NK-92 (cell line): ENCODE results near the gene RASGEF1C.

Source experiments
- DNase-seq: peaks from one replicate; lab custom pipeline; 2025; ENCODE audit not compliant: unreplicated experiment; lab: John Stamatoyannopoulos, UW

The RASGEF1C gene

GRCh38 chr5:180209137-180209581, at the start of gene RASGEF1C:
TSS of gene RASGEF1C (minus strand) at chr5:180209211. CDS start at chr5:180138052, 71,159 bp downstream.
- no peak for DNase-seq

GRCh38 chr5:180253036-180253824, 44.2 kb upstream of the RASGEF1C start:
- no peak for DNase-seq

DNA sequence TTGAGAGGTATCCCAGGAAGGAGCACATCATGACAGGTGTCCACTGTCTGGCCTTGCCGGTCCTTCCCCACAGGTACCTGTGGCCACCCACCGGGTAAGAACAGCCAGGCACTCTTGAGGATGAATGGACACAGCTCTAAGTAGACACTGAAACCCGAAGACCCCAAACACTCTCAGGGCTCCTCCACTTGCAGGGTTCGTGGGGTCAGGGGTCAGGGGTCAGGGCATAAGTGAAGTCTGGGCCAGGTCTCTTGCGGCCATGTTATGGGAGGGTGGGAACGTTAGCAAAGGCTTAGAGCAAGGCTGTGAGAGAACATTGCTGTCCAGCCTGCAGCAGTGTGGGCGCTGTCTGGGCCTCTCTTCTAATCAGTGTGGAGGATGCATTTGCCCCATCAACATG, 42.9 kb upstream of the RASGEF1C start:
- no peak for DNase-seq

GRCh38 chr5:180251141-180251540, 42.1 kb upstream of the RASGEF1C start:
- DNase-seq, result no peak

- DNase-seq, result no peak
Measured at GRCh38 chr5:180250329-180250728, 41.3 kb upstream of the RASGEF1C start.

DNA sequence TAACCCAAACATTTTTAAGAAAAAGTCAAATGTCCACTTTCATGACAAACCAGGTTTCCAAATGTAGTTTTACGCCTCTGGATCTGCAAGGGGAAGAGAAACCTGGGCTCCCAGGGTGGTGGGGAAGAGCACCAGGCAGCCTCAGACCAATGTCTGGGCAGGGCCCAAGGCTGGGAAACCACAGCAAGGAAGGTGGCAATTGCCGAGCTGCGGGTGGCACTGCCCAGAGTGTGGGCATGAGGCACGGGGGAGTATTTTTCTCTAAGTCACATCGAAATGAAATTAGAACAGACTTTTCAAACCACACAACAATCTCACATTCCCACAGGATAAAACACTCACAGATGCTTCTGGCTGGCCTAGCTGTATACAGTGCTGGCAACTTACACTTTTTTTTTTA, 32.6 kb upstream of the RASGEF1C start:
- no peak for DNase-seq

- no peak for DNase-seq
Measured at GRCh38 chr5:180238631-180239030, 29.6 kb upstream of the RASGEF1C start.

- DNase-seq, result no peak
Measured at GRCh38 chr5:180235846-180236245, 26.8 kb upstream of the RASGEF1C start.

- no peak for DNase-seq
Measured at GRCh38 chr5:180235077-180235476, 26.1 kb upstream of the RASGEF1C start.

GRCh38 chr5:180234271-180234670, 25.3 kb upstream of the RASGEF1C start:
- no peak for DNase-seq

DNA sequence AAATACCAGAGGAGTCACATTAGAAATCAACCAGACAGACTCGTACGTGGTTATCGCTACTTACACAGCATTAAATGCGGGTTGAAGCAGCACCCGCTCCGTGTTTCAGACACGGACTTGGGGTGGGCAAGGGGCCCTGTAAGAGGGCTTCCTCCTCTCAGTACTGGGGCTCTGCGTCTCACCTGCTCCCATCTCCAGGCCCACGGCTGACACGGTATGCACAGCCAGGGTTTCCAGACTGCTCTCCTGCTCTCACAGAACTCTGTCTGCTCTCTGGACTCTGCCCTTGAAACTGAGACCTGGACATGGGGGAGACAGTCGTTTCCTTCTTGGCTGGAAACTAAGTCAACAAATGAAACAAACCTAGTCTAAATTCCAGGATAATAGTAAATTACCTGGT, 24.7 kb upstream of the RASGEF1C start:
- no peak for DNase-seq

DNA sequence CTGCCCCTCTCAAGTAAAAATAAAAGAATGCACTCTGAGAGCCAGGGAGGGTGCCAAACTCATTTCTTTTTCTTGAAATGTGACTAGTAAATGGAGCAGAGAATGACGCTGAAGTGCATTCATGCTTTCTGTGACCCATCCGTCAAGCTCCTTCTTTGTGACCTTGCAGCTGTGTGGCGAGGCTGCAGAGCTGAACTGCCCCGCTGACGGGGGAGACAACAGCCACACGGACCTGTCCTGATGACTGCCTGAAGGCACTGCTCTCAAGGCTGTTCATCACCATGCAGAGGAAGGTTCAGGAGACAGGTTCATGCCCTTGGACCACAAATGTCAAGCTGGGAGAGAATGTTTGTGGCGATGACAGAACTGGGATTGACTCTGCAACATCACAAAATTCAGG, 21.0 kb upstream of the RASGEF1C start:
- DNase-seq, result no peak

DNA sequence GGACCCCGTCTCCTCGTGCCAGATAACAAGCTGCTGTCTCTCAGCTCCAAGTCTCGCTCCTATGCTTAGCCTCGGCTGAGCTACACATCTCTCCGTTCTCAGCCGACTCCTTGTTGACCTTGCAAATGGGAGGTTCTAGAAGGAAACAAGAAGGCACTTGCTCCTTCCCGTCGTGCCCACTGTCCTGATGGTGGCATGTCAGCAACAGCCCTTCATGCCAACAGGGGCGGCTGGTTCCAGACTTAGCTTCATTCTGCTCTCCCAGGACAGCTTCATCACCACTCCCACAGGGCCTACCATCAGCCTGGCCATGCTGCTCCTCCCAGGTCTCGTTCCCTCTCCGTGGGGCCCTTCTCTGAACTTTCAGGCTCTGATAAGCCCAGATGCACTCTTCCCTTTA, 13.0 kb upstream of the RASGEF1C start:
- DNase-seq, result no peak

- DNase-seq, result no peak
Measured at GRCh38 chr5:180217797-180218196, 8.8 kb upstream of the RASGEF1C start.

GRCh38 chr5:180216646-180217171, 7.7 kb upstream of the RASGEF1C start:
- DNase-seq, result no peak

- no peak for DNase-seq
Measured at GRCh38 chr5:180215783-180216630, 7.0 kb upstream of the RASGEF1C start.

DNA sequence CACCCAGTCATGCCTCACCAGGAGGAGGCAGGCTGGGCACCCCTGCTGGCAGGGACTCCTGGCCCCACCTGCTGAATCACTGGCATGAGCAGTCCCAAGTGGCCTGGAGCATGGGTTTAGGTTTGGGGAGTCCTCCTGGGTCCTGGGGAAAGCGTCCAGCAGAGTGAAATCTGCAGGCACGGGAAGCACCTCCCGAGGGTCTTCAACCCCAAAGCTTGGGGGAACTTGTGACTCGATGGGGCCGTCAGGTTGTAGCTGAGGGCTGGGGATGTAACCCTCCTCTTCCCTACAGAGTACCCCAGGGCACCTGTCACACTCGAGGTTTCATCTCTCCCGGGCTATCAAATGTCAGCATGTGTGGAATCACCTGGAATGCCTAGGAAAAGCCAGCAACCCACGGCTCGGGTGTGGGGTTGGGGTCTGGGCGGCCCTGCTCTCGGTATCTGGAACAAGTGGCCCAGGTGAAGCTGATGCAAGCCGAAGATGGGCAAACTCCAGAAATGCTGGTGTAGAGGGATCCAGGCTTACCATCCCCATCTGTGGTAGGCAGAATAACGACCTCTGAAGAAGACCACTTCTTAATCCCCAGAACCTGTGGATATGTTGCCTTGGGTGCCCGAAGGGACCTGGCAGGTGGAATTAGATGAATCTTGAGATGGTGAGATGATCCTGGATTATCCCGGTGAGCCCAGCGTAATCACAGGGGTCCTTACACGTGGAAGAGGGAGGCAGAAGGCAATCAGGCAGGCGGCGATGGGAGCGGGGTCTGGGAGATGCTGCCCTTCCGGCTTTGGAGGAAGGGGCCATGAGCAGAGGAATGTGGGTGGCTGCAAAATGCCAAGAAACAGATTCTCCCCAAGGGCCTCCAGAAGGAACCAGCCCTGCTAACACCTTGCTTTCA, 6.1 kb upstream of the RASGEF1C start:
- DNase-seq, result no peak

GRCh38 chr5:180213657-180214207, 4.7 kb upstream of the RASGEF1C start:
- DNase-seq, result no peak

GRCh38 chr5:180213256-180213600, 4.2 kb upstream of the RASGEF1C start:
- no peak for DNase-seq

DNA sequence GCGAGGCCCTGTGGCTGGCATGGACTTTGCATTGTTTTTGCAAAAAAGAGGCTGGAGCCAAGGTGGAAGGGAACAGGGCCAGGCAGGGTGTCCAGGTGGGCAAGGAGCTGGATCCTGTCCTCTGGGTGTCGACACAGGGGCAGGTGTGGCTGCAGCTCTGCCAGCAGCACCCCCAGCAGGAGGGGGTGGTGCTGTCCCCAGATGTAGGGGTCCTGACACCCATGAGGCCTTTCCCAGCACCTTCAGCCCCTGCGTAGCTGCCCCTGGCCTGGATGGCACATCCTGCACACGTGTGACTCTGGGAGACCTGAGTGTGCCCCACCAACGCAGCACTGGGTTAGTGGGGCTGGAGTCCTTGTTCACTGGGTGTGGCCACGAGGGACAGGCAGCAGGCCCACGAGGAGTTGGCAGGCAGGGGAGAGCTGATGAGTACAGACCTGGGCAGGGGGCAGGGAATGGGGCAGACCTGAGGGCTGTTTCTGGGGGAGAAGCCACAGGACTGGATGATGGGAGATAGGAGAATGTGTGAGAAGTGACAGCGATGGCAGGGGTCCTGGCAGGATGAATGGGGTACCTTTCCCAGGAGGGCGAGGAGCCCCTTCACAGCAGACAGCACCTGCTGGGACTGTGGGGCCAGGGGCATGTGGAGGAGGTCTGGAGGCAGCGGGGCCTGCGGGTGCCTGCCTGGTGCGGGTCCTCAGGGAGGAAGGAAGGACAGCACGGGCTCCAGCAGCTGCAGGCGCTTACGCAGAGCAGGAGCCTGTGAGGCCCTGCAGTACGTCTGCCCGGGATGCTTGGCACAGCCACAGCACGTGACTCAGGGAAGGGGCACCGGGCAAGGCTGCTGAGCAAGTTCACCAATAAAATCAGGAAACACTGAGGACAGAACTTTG, 3.6 kb upstream of the RASGEF1C start:
- no peak for DNase-seq
